Parathyroid adenoma (tissue), 2 donors: Measurements from ENCODE around the gene LRCH1.
"Not testable (repeated sequence)": the region's sequence is repeated elsewhere in the genome, so short reads cannot be mapped to it uniquely, and the experiment has no call there.

Experiments
- H2AFZ ChIP-seq: fragments of 300-600 bp; sonication (generic); one replicate; pipeline ENCODE4 v1.7.0; 2017; ENCODE audit warnings: antibody characterized with exemption, mild to moderate bottlenecking
- H3K27ac ChIP-seq: fragments of 300-600 bp; sonication (generic); one replicate; pipeline ENCODE4 v1.7.0; 2017
- H3K27me3 ChIP-seq: fragments of 300-600 bp; sonication (generic); one replicate; pipeline ENCODE4 v1.7.0; 2017; ENCODE audit warnings: low read length; ENCODE audit not compliant: control insufficient read depth, insufficient read depth
- H3K36me3 ChIP-seq: fragments of 300-600 bp; sonication (generic); one replicate; pipeline ENCODE4 v1.7.0; 2017; ENCODE audit warnings: low read length; ENCODE audit not compliant: control insufficient read depth, insufficient read depth
- H3K4me1 ChIP-seq: fragments of 300-600 bp; sonication (generic); one replicate; pipeline ENCODE4 v1.7.0; 2017; ENCODE audit warnings: control low read depth
- H3K4me2 ChIP-seq: fragments of 300-600 bp; sonication (generic); one replicate; pipeline ENCODE4 v1.7.0; 2017; ENCODE audit warnings: low read length
- H3K4me3 ChIP-seq: fragments of 300-600 bp; sonication (generic); one replicate; pipeline ENCODE4 v1.7.0; 2017; ENCODE audit warnings: low read depth, low read length
- H3K79me2 ChIP-seq: fragments of 300-600 bp; sonication (generic); one replicate; pipeline ENCODE4 v1.7.0; 2017; ENCODE audit warnings: control low read depth
- H3K9ac ChIP-seq: fragments of 300-600 bp; sonication (generic); one replicate; pipeline ENCODE4 v1.7.0; 2017; ENCODE audit warnings: mild to moderate bottlenecking
- H3K9me3 ChIP-seq: fragments of 300-600 bp; sonication (generic); one replicate; pipeline ENCODE4 v1.7.0; 2017; ENCODE audit warnings: low read length; ENCODE audit not compliant: control insufficient read depth
- CTCF ChIP-seq: fragments of 300-600 bp; sonication (generic); IDR thresholded peaks from one replicate; pipeline ENCODE4 v1.7.0; 2017; ENCODE audit warnings: antibody characterized with exemption, mild to moderate bottlenecking
- donor health status: primary hyperparathyroidism.

Gene LRCH1

GRCh38 chr13:46515803-46516202 is 37.2 kb upstream of the LRCH1 start:
- no peak overlapping the region for H3K27ac ChIP-seq
- no peak overlapping the region for H3K4me3 ChIP-seq
- no peak for TF ChIP-seq CTCF

GRCh38 chr13:46516599-46517338 is 36.2 kb upstream of the LRCH1 start:
- Histone ChIP-seq H3K79me2 (no peaks in the 10 kb centered on the region), H3K4me1 (peaks cover 3% of the 10 kb centered on the region), H3K9me3 (no peaks in the 10 kb centered on the region), H3K4me2 (no peak overlapping the region), H3K27ac (no peak overlapping the region), H3K9ac (no peak overlapping the region), H3K4me3 (no peak overlapping the region), H3K27me3 (no peaks in the 10 kb centered on the region), H2AFZ (no peak overlapping the region), H3K36me3 (no peaks in the 10 kb centered on the region)
- no peak for TF ChIP-seq CTCF

More at GRCh38 chr13:46515803-46516202, 37.2 kb upstream of the LRCH1 start:
- Histone ChIP-seq H2AFZ (no peak overlapping the region), H3K27me3 (no peaks in the 10 kb centered on the region), H3K79me2 (no peaks in the 10 kb centered on the region), H3K4me2 (no peak overlapping the region), H3K36me3 (no peaks in the 10 kb centered on the region), H3K9me3 (no peaks in the 10 kb centered on the region), H3K4me1 (peaks cover 3% of the 10 kb centered on the region), H3K9ac (no peak overlapping the region)

- not testable (repeated sequence) for H3K27ac ChIP-seq, H3K27me3 ChIP-seq, H3K4me1 ChIP-seq, H2AFZ ChIP-seq, H3K4me3 ChIP-seq, H3K9ac ChIP-seq, H3K36me3 ChIP-seq, H3K79me2 ChIP-seq, H3K9me3 ChIP-seq, H3K4me2 ChIP-seq
Observed at GRCh38 chr13:46517748-46518147, 35.2 kb upstream of the LRCH1 start.

GRCh38 chr13:46519182-46519581 is 33.8 kb upstream of the LRCH1 start:
- Histone ChIP-seq H3K4me3 (no peak overlapping the region), H3K79me2 (no peaks in the 10 kb centered on the region), H3K9me3 (no peaks in the 10 kb centered on the region), H3K4me2 (no peak overlapping the region), H3K27me3 (no peaks in the 10 kb centered on the region), H3K4me1 (peaks cover 3% of the 10 kb centered on the region), H3K9ac (no peak overlapping the region), H3K36me3 (no peaks in the 10 kb centered on the region), H3K27ac (no peak overlapping the region), H2AFZ (no peak overlapping the region)
- no peak for TF ChIP-seq CTCF

- no peaks in the 10 kb centered on the region for H3K79me2 ChIP-seq
- H2AFZ ChIP-seq: no peak overlapping the region
- H3K27ac ChIP-seq: no peak overlapping the region
- no peaks in the 10 kb centered on the region for H3K36me3 ChIP-seq
- H3K4me2 ChIP-seq: no peak overlapping the region
- no peaks in the 10 kb centered on the region for H3K9me3 ChIP-seq
- no peak overlapping the region for H3K4me3 ChIP-seq
- peaks cover 3% of the 10 kb centered on the region for H3K4me1 ChIP-seq
- H3K27me3 ChIP-seq: no peaks in the 10 kb centered on the region
- no peak overlapping the region for H3K9ac ChIP-seq
- no peak for TF ChIP-seq CTCF
Observed at GRCh38 chr13:46520166-46520565, 32.8 kb upstream of the LRCH1 start.
